Thyroid gland (tissue), 4 donors: ENCODE data around the gene SRBD1. TPM values are rescaled to one million over a fixed set of nuclear protein-coding genes. Genes with fewer than 3 reads are reported as not detected.

Experiments
- DNase-seq, 2 donors: peaks; one replicate each; pipeline ENCODE4 v3.0.0-alpha.2; 2019
- H3K27ac ChIP-seq, 3 donors: fragments of 200-600 bp; sonication (generic); 1 replicate in 2 of 3; 2 replicates in 1 of 3; pipeline ENCODE4 v1.5.1; 2016 to 2019; ENCODE audit warnings: mild to moderate bottlenecking in 1 of 3, moderate library complexity in 1 of 3
- H3K27me3 ChIP-seq: fragments of 200-600 bp; sonication (generic); one replicate; pipeline ENCODE4 v1.5.1; 2019
- H3K36me3 ChIP-seq, 2 donors: fragments of 200-600 bp; sonication (generic); one replicate each; pipeline ENCODE4 v1.5.1; 2016 to 2019
- H3K4me1 ChIP-seq, 2 donors: fragments of 200-600 bp; sonication (generic); one replicate each; pipeline ENCODE4 v1.5.1; 2017 to 2019
- H3K4me3 ChIP-seq, 3 donors: fragments of 200-600 bp; sonication (generic); replicated peaks in 1 of 3; 1 replicate in 2 of 3; 2 replicates in 1 of 3; pipeline ENCODE4 v1.5.1; 2016; ENCODE audit warnings: mild to moderate bottlenecking in 1 of 3
- H3K9me3 ChIP-seq: fragments of 200-600 bp; sonication (generic); one replicate; pipeline ENCODE4 v1.5.1; 2017
- CTCF ChIP-seq, 6 experiments: fragments of 200-600 bp in 3 of 6; fragments of 450-650 bp in 3 of 6; sonication (generic) in 3 of 6; IDR thresholded peaks; one replicate each; pipeline ENCODE4 v1.5.1; 2016 to 2019; ENCODE audit warnings: antibody characterized with exemption in 6 of 6, mild to moderate bottlenecking in 2 of 6, inconsistent platforms in 1 of 6, moderate library complexity in 1 of 6
- POLR2A ChIP-seq, 2 donors: fragments of 450-650 bp; IDR thresholded peaks; one replicate each; pipeline ENCODE4 v1.6.1; 2017; ENCODE audit warnings: antibody characterized with exemption in 2 of 2, mild to moderate bottlenecking in 2 of 2, moderate library complexity in 1 of 2
- WGBS, 2 donors: methylation state at CpG; one replicate each; pipeline ENCODE4 v1.1.5; 2017; 5-methylcytosine and 5-hydroxymethylcytosine counted together
- intact Hi-C: fragments of 100-400 bp; cut with DNase I; formaldehyde crosslinking; loops from one replicate; pipeline ENCODE4 v1.15.1; 2023
- total RNA-seq, 4 donors: library from RNA; depleted of rRNA; stranded (reverse); fragments of >200 nt; gene quantifications; one replicate each; pipeline ENCODE4 v1.2.3, GENCODE V29; 2016

The SRBD1 gene
- total RNA-seq, 4 donors from 2014 or later, result 23.1 to 33.3 (median 27.2) TPM

- Histone ChIP-seq H3K36me3 (no peaks in the 10 kb centered on the region), H3K9me3 (no peaks in the 10 kb centered on the region), H3K4me3 (no peak overlapping the region), H3K27ac (no peak overlapping the region), H3K27me3 (no peaks in the 10 kb centered on the region), H3K4me1 (no peaks in the 10 kb centered on the region)
- 58 to 63% methylated on average over 2 of the region's 2 CpGs for WGBS, 2 donors
- intact Hi-C loops, result no loop called here
- no peak for TF ChIP-seq POLR2A (IDR thresholded peaks at IDR 0.05)
- no peak for TF ChIP-seq CTCF (IDR thresholded peaks at IDR 0.05)
- DNase-seq, result no peak
Measured at GRCh38 chr2:45406621-45407020, 204.4 kb downstream of the SRBD1 start.

GRCh38 chr2:45404807-45405297 lies 206.2 kb downstream of the SRBD1 start:
- WGBS, 2 donors, result 82 to 89% methylated on average over 3 of the region's 3 CpGs

GRCh38 chr2:45403036-45403435 lies 208.0 kb downstream of the SRBD1 start:
- Histone ChIP-seq H3K27me3 (no peaks in the 10 kb centered on the region), H3K9me3 (no peaks in the 10 kb centered on the region), H3K36me3 (no peaks in the 10 kb centered on the region), H3K4me3 (no peak overlapping the region), H3K27ac (no peak overlapping the region), H3K4me1 (no peaks in the 10 kb centered on the region)
- DNase-seq, result no peak
- intact Hi-C loops, result no loop called here
- TF ChIP-seq CTCF (IDR thresholded peaks at IDR 0.05), result no peak
- TF ChIP-seq POLR2A (IDR thresholded peaks at IDR 0.05), result no peak

More at GRCh38 chr2:45404807-45405297, 206.2 kb downstream of the SRBD1 start:
- intact Hi-C loops, result no loop called here
- Histone ChIP-seq H3K27ac (no peak overlapping the region), H3K27me3 (no peaks in the 10 kb centered on the region), H3K4me1 (no peaks in the 10 kb centered on the region), H3K4me3 (no peak overlapping the region), H3K36me3 (no peaks in the 10 kb centered on the region), H3K9me3 (no peaks in the 10 kb centered on the region)
- DNase-seq, result no peak
- TF ChIP-seq CTCF (IDR thresholded peaks at IDR 0.05) (no peak), POLR2A (IDR thresholded peaks at IDR 0.05) (no peak)

- DNase-seq, result no peak
- H3K27ac ChIP-seq, result no peak overlapping the region
- WGBS, 2 donors, result 91% methylated on average over 5 of the region's 5 CpGs
- no peaks in the 10 kb centered on the region for H3K27me3 ChIP-seq
- intact Hi-C loops, result no loop called here
- H3K4me3 ChIP-seq, result no peak overlapping the region
- H3K36me3 ChIP-seq, result no peaks in the 10 kb centered on the region
- H3K9me3 ChIP-seq, result no peaks in the 10 kb centered on the region
- no peaks in the 10 kb centered on the region for H3K4me1 ChIP-seq
- no peak for TF ChIP-seq POLR2A (IDR thresholded peaks at IDR 0.05)
Measured at GRCh38 chr2:45401431-45401922, 209.6 kb downstream of the SRBD1 start.

GRCh38 chr2:45399040-45399784 lies 211.9 kb downstream of the SRBD1 start:
- 97% methylated on average over 3 of the region's 3 CpGs for WGBS, 2 donors
- intact Hi-C loops, result no loop called here
- no peak overlapping the region for H3K27ac ChIP-seq
- no peak for DNase-seq
- H3K36me3 ChIP-seq, result no peaks in the 10 kb centered on the region
- no peaks in the 10 kb centered on the region for H3K9me3 ChIP-seq
- H3K4me3 ChIP-seq, result no peak overlapping the region
- no peak for TF ChIP-seq POLR2A (IDR thresholded peaks at IDR 0.05)
- no peaks in the 10 kb centered on the region for H3K4me1 ChIP-seq
- no peaks in the 10 kb centered on the region for H3K27me3 ChIP-seq

GRCh38 chr2:45397292-45397691 lies 213.8 kb downstream of the SRBD1 start:
- intact Hi-C loops, result no loop called here
- no peaks in the 10 kb centered on the region for H3K27me3 ChIP-seq

More at GRCh38 chr2:45397292-45397691, 213.8 kb downstream of the SRBD1 start:
- TF ChIP-seq CTCF (IDR thresholded peaks at IDR 0.05), result no peak
- no peak for TF ChIP-seq POLR2A (IDR thresholded peaks at IDR 0.05)
- 91 to 92% methylated on average over 1 of the region's 1 CpG for WGBS, 2 donors
- DNase-seq, result no peak
- no peak overlapping the region for H3K4me3 ChIP-seq
- no peak overlapping the region for H3K27ac ChIP-seq
- no peaks in the 10 kb centered on the region for H3K9me3 ChIP-seq
- H3K4me1 ChIP-seq, result no peaks in the 10 kb centered on the region
- H3K36me3 ChIP-seq, result no peaks in the 10 kb centered on the region
